ENCODE results near the gene PDLIM5.

The PDLIM5 gene

DNA sequence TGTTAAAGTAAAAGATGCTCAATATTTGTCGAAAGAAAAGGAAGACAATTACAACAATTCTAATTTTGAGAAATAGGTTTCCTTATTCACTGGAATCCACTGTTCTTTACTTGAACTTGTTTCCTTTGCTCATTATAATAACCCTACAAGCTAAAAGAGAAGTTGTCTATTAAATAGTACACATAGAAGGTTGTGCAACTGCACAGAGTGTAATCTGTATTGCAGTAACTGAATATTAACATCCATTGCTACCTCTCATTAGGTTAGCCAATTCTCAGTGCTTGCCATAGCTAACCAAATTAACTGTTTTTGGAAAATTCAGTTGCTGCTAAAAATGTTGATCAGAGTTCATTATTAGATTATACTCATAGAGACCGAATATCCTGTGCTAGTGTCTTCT, 120.0 kb downstream of the PDLIM5 start:
- TF ChIP-seq TAF1 (IDR thresholded peaks at IDR 0.05; ENCODE audit: low read depth, low read length) (no peak), POLR2AphosphoS5 (IDR thresholded peaks at IDR 0.05; ENCODE audit: low read depth, low read length) (no peak), SPI1 (IDR thresholded peaks at IDR 0.05; ENCODE audit: low read depth, low read length) (no peak), PAX5 (IDR thresholded peaks at IDR 0.05; ENCODE audit: insufficient read depth, low read length, severe bottlenecking) (no peak), POLR2A (IDR thresholded peaks at IDR 0.05; ENCODE audit: low read depth, low read length) (no peak), POU2F2 (IDR thresholded peaks at IDR 0.05; ENCODE audit: low read depth, low read length) (no peak)
- no peak for FAIRE-seq
- DNase-seq (ENCODE audit: insufficient read length, low spot score), result no peak

DNA sequence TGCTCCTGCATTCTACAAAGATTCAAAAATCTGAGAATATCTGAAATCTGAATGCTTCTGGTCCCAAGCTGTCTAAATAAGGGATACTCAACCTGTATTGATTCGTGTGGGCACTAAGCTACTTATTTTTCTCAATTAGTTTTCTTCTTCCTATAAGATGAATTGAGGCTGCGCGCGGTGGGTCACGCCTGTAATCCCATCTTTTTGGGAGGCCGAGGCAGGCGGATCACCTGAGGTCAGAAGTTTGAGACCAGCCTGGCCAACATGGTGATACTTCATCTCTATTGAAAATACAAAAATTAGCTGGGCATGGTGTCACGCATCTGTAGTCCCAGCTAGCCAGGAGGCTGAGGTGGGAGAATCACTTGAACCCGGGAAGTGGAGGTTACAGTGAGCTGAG, 122.3 kb downstream of the PDLIM5 start:
- no peak for DNase-seq (ENCODE audit: insufficient read length, low spot score)
- TF ChIP-seq TAF1 (IDR thresholded peaks at IDR 0.05; ENCODE audit: low read depth, low read length) (no peak), SPI1 (IDR thresholded peaks at IDR 0.05; ENCODE audit: low read depth, low read length) (no peak), POLR2A (IDR thresholded peaks at IDR 0.05; ENCODE audit: low read depth, low read length) (no peak), POU2F2 (IDR thresholded peaks at IDR 0.05; ENCODE audit: low read depth, low read length) (no peak), PAX5 (IDR thresholded peaks at IDR 0.05; ENCODE audit: insufficient read depth, low read length, severe bottlenecking) (no peak), POLR2AphosphoS5 (IDR thresholded peaks at IDR 0.05; ENCODE audit: low read depth, low read length) (no peak)
- FAIRE-seq, result no peak

DNA sequence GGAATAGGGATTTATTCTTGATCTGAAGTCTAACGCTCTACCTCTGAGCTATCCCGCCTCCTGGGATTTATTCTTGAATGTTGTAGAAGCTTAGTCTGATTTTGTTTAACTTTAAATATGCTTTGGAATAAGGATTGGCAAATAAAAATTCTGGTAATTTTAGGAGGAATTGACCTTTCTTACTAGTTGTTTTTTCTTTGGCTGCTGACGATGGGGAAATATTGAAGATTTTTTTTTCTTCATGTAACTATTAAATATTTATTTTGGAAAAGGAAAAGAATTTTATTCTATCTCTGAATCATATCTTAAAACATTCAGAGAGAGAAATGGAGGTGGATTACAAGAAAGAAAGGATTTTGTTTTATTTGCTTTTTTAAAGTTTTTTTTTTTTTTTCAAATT, 122.9 kb downstream of the PDLIM5 start:
- TF ChIP-seq SPI1 (IDR thresholded peaks at IDR 0.05; ENCODE audit: low read depth, low read length), result no peak
- TF ChIP-seq TAF1 (IDR thresholded peaks at IDR 0.05; ENCODE audit: low read depth, low read length), result no peak
- no peak for TF ChIP-seq POLR2A (IDR thresholded peaks at IDR 0.05; ENCODE audit: low read depth, low read length)
- no peak for TF ChIP-seq PAX5 (IDR thresholded peaks at IDR 0.05; ENCODE audit: insufficient read depth, low read length, severe bottlenecking)
- TF ChIP-seq POLR2AphosphoS5 (IDR thresholded peaks at IDR 0.05; ENCODE audit: low read depth, low read length), result no peak
- no peak for TF ChIP-seq POU2F2 (IDR thresholded peaks at IDR 0.05; ENCODE audit: low read depth, low read length)
- DNase-seq (ENCODE audit: insufficient read length, low spot score), result no peak
- FAIRE-seq, result no peak

DNA sequence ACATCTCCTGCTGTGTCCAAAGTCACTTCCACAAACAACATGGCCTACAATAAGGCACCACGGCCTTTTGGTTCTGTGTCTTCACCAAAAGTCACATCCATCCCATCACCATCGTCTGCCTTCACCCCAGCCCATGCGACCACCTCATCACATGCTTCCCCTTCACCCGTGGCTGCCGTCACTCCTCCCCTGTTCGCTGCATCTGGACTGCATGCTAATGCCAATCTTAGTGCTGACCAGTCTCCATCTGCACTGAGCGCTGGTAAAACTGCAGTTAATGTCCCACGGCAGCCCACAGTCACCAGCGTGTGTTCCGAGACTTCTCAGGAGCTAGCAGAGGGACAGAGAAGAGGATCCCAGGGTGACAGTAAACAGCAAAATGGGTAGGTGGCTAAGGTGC, 123.9 kb downstream of the PDLIM5 start:
- DNase-seq (ENCODE audit: insufficient read length, low spot score) (no peak), FAIRE-seq (peak; percentile 54)
- TF ChIP-seq POLR2A (IDR thresholded peaks at IDR 0.05; ENCODE audit: low read depth, low read length), result no peak
- TF ChIP-seq POU2F2 (IDR thresholded peaks at IDR 0.05; ENCODE audit: low read depth, low read length), result no peak
- TF ChIP-seq POLR2AphosphoS5 (IDR thresholded peaks at IDR 0.05; ENCODE audit: low read depth, low read length), result no peak

DNA sequence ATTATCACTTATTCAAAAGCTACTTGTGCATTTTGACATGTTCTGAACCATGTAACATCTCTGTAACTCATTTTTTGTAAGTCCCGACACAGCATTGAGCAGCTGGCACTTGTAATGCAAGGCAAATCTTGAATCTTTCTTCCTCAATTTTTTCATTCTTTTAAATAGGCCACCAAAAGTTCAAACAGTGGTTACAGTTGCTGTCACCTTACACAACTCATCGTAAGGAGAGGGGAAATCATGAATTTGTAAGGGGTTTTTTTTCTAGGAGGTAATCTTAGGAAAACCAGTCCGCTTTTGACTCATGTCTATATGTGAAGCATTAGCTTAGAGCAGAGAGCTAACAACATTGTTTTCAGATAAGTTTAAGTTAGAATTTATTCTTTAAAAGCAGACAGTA, 124.5 kb downstream of the PDLIM5 start:
- FAIRE-seq (no peak), DNase-seq (ENCODE audit: insufficient read length, low spot score) (no peak)

DNA sequence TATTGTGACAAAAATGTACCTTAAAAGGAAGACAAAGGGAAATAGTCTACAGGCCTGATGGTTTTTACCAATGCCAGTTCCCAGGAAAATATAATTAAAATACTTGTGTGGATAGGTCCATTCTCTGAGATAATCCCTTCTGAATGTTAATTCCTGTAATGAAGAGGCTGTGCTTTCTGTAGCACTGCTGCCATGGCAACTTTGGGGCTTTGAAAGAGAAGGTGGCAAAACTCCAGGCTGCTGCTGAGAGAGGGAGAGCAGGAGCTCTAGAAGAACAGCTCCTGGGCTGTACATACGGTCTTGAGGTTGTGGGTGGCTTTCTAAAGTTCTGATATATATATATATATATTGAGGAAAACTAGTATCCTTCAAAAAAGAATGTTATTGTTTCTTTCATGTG, 125.4 kb downstream of the PDLIM5 start:
- TF ChIP-seq SPI1 (IDR thresholded peaks at IDR 0.05; ENCODE audit: low read depth, low read length) (no peak), POLR2AphosphoS5 (IDR thresholded peaks at IDR 0.05; ENCODE audit: low read depth, low read length) (no peak), POLR2A (IDR thresholded peaks at IDR 0.05; ENCODE audit: low read depth, low read length) (no peak), TAF1 (IDR thresholded peaks at IDR 0.05; ENCODE audit: low read depth, low read length) (no peak), POU2F2 (IDR thresholded peaks at IDR 0.05; ENCODE audit: low read depth, low read length) (no peak), PAX5 (IDR thresholded peaks at IDR 0.05; ENCODE audit: insufficient read depth, low read length, severe bottlenecking) (no peak)
- DNase-seq (ENCODE audit: insufficient read length, low spot score), result no peak
- no peak for FAIRE-seq

More for the DNA sequence above, 124.5 kb downstream of the PDLIM5 start:
- TF ChIP-seq SPI1 (IDR thresholded peaks at IDR 0.05; ENCODE audit: low read depth, low read length), result no peak
- no peak for TF ChIP-seq POU2F2 (IDR thresholded peaks at IDR 0.05; ENCODE audit: low read depth, low read length)
- TF ChIP-seq POLR2A (IDR thresholded peaks at IDR 0.05; ENCODE audit: low read depth, low read length), result no peak
- no peak for TF ChIP-seq PAX5 (IDR thresholded peaks at IDR 0.05; ENCODE audit: insufficient read depth, low read length, severe bottlenecking)

DNA sequence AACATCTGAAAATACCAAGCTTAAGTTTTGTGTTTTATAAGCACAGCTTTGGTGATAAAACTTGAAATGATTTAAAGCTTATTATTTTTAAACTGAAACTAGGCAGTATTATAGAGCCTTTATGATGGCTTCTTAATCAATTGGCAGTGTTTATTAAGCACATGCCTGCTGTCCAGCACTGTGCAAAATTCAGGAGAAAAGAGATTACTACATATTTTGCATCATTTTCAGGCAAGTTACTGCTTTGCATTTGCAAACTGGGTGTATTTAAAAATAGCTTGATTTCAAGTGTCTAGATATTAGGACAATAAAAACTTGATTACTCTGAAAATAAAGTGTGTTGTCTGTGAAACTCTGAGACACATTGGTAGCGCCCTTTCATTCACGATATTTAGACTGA, 126.5 kb downstream of the PDLIM5 start:
- TF ChIP-seq POLR2AphosphoS5 (IDR thresholded peaks at IDR 0.05; ENCODE audit: low read depth, low read length) (no peak), SPI1 (IDR thresholded peaks at IDR 0.05; ENCODE audit: low read depth, low read length) (no peak), POU2F2 (IDR thresholded peaks at IDR 0.05; ENCODE audit: low read depth, low read length) (no peak), PAX5 (IDR thresholded peaks at IDR 0.05; ENCODE audit: insufficient read depth, low read length, severe bottlenecking) (no peak), TAF1 (IDR thresholded peaks at IDR 0.05; ENCODE audit: low read depth, low read length) (no peak), POLR2A (IDR thresholded peaks at IDR 0.05; ENCODE audit: low read depth, low read length) (no peak)
- DNase-seq (ENCODE audit: insufficient read length, low spot score) (no peak), FAIRE-seq (no peak)

DNA sequence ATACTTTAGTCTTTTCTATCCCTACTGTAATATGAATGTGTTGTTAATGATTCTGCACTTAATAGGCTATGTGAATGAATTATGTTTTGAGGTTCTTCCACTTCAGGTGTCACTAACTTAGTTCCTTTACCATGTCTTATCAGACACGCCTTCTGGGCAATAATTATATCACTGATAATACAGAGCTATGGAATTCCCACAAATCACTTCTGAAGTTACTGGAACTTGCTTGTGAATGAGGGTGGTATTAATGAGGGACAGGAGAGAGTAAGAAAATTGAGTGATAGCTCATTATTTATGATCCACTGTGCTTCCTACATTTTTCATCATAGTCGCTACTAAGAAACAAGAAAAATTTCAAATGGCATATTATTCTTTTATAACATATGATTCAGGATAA, 130.0 kb downstream of the PDLIM5 start:
- TF ChIP-seq POLR2AphosphoS5 (IDR thresholded peaks at IDR 0.05; ENCODE audit: low read depth, low read length) (no peak), SPI1 (IDR thresholded peaks at IDR 0.05; ENCODE audit: low read depth, low read length) (no peak), TAF1 (IDR thresholded peaks at IDR 0.05; ENCODE audit: low read depth, low read length) (no peak), POLR2A (IDR thresholded peaks at IDR 0.05; ENCODE audit: low read depth, low read length) (no peak), PAX5 (IDR thresholded peaks at IDR 0.05; ENCODE audit: insufficient read depth, low read length, severe bottlenecking) (no peak), POU2F2 (IDR thresholded peaks at IDR 0.05; ENCODE audit: low read depth, low read length) (no peak)
- FAIRE-seq (no peak), DNase-seq (ENCODE audit: insufficient read length, low spot score) (no peak)

DNA sequence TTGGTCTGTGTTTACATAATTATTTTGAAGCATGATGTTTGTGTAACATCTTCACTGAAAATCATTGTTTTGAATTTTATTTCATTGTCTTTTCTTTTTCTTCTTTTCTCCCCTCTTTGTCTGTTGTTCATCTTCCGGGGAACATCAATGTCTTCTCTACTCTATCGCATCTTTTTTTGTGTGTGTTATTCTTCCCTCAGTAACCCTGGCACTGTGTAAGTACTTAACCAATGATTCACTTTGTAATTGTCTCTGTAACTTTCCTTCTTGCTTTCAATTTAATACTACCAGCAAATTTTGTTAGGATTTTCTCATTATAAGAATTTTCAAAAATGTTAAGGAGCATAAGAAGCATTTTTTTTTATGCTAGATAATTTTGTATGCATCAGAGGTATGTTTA, 130.8 kb downstream of the PDLIM5 start:
- no peak for FAIRE-seq
- DNase-seq (ENCODE audit: insufficient read length, low spot score), result no peak
- TF ChIP-seq POU2F2 (IDR thresholded peaks at IDR 0.05; ENCODE audit: low read depth, low read length) (no peak), TAF1 (IDR thresholded peaks at IDR 0.05; ENCODE audit: low read depth, low read length) (no peak), POLR2A (IDR thresholded peaks at IDR 0.05; ENCODE audit: low read depth, low read length) (no peak), SPI1 (IDR thresholded peaks at IDR 0.05; ENCODE audit: low read depth, low read length) (no peak), PAX5 (IDR thresholded peaks at IDR 0.05; ENCODE audit: insufficient read depth, low read length, severe bottlenecking) (no peak), POLR2AphosphoS5 (IDR thresholded peaks at IDR 0.05; ENCODE audit: low read depth, low read length) (no peak)

DNA sequence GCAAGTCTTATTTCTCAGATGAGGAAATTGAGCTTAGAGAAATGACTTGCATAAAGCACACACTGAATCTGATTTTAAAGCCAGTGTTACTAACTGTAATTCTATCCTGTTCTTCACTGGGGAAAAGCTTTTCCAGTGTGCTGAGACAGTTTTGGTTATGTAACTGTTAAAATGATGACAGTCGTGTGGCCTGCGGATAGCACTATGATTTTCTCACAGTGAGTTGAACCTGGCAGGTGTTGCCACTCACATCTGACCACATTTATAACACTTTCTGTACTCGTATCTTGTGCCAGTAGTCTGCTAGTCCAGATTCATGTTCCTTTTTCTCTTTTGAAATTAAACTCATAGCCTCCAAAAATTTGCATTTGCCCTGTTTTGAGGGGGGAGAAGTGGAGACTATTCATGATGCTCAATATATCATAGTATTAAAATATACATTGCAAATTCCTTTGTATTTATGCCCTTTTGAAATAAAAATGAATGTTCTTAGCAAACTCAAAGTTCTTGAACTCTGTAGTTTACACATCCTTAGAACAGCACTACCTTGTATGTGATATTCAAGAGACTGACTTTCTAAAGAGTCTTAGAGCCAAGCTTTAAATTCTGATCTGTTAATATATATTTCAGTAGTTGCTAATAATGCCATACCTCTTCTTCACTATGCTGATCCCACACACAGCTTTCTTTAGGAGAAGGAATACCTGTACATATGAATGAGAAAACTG, 132.3 kb downstream of the PDLIM5 start:
- FAIRE-seq (no peak), DNase-seq (ENCODE audit: insufficient read length, low spot score) (no peak)
- TF ChIP-seq SPI1 (IDR thresholded peaks at IDR 0.05; ENCODE audit: low read depth, low read length) (no peak), TAF1 (IDR thresholded peaks at IDR 0.05; ENCODE audit: low read depth, low read length) (no peak), PAX5 (IDR thresholded peaks at IDR 0.05; ENCODE audit: insufficient read depth, low read length, severe bottlenecking) (no peak), POLR2A (IDR thresholded peaks at IDR 0.05; ENCODE audit: low read depth, low read length) (no peak), POU2F2 (IDR thresholded peaks at IDR 0.05; ENCODE audit: low read depth, low read length) (no peak), POLR2AphosphoS5 (IDR thresholded peaks at IDR 0.05; ENCODE audit: low read depth, low read length) (no peak)

Data from GM12891 (cell line).